ENCODE data around the gene RHCE. TPM values are rescaled to one million over a fixed set of nuclear protein-coding genes. Genes with fewer than 3 reads are reported as not detected.
"Not testable (repeated sequence)": the region's sequence is repeated elsewhere in the genome, so short reads cannot be mapped to it uniquely, and the experiment has no call there.

The RHCE gene
- total RNA-seq, 1 donor from 2014 or later: not detected

DNA sequence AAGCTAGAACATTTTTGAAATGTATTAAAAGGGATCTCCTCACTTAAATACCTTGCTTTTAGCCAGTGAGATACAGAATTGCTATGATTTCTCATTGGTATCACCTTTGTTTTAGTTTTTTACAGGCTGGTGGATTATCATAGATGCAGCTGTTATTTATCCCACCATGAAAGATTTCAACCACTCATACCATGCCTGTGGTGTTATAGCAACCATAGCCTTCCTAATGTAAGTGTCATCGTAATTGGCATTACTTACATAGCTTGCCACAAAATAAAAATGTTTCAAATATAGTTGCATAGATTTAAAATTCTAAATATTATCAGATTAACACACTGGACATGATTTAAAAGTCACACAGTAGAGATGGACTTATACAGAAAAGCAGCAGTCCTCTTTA, 77.8 kb downstream of the RHCE start:
- Mint-ChIP-seq H3K27ac (no peak overlapping the region), H3K27me3 (no peaks in the 10 kb centered on the region), H3K36me3 (ENCODE audit: insufficient read depth) (peaks cover 8% of the 10 kb centered on the region), H3K4me3 (ENCODE audit: low read depth) (no peak overlapping the region), H3K9me3 (ENCODE audit: low read depth) (no peaks in the 10 kb centered on the region), H3K4me1 (ENCODE audit: low read depth) (peaks cover 8% of the 10 kb centered on the region)
- TF ChIP-seq, protein P1, sequence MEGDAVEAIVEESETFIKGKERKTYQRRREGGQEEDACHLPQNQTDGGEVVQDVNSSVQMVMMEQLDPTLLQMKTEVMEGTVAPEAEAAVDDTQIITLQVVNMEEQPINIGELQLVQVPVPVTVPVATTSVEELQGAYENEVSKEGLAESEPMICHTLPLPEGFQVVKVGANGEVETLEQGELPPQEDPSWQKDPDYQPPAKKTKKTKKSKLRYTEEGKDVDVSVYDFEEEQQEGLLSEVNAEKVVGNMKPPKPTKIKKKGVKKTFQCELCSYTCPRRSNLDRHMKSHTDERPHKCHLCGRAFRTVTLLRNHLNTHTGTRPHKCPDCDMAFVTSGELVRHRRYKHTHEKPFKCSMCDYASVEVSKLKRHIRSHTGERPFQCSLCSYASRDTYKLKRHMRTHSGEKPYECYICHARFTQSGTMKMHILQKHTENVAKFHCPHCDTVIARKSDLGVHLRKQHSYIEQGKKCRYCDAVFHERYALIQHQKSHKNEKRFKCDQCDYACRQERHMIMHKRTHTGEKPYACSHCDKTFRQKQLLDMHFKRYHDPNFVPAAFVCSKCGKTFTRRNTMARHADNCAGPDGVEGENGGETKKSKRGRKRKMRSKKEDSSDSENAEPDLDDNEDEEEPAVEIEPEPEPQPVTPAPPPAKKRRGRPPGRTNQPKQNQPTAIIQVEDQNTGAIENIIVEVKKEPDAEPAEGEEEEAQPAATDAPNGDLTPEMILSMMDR (IDR thresholded peaks at IDR 0.05; ENCODE audit: unreplicated experiment): no peak
- DNase-seq (ENCODE audit: low spot score, unreplicated experiment): no peak

DNA sequence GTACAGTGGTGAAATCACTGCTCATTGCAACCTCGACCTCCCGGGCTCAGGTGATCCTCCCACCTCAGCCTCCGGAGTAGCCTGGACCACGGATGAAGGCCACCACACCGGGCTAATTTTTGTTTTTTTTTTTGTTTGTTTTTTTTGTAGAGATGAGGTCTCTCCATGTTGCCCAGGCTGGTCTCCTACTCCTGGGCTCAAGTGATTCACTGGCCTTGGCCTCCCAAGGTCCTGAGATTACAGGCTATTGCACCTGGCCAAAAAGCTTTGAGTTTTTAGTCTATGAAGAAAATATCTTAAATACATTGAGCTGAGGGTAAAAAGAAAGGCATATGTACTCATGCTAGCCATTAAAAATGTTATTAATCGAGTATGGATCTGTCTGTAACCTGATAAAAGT, 78.9 kb downstream of the RHCE start:
- H3K27me3 Mint-ChIP-seq: no peaks in the 10 kb centered on the region
- H3K4me1 Mint-ChIP-seq (ENCODE audit: low read depth): peaks cover 10% of the 10 kb centered on the region
- peaks cover 6% of the 10 kb centered on the region for H3K36me3 Mint-ChIP-seq (ENCODE audit: insufficient read depth)
- DNase-seq (ENCODE audit: low spot score, unreplicated experiment): no peak
- H3K9me3 Mint-ChIP-seq (ENCODE audit: low read depth): no peaks in the 10 kb centered on the region
- peak overlapping the region; percentile 52 for H3K27ac Mint-ChIP-seq
- no peak overlapping the region for H3K4me3 Mint-ChIP-seq (ENCODE audit: low read depth)
- TF ChIP-seq, protein P1 (IDR thresholded peaks at IDR 0.05; ENCODE audit: unreplicated experiment): no peak

DNA sequence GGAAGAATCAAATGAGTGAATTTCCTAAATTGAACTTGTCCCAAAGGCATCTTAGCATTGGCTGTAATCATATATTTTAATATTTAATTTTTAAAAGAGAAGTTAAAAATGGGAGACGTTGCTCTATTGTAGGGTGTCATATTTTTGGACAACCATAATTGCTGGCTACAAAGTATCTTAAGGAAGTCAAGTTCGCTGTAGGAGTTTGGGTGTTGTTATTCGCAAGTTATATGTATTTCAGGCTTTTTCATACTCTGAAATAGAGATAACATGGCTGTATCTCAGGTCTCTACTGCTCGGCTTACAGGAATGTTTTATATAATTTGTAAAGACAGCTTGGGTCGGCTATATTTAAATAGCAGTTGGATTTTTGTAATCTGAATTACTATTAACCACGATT, 81.6 kb downstream of the RHCE start:
- H3K27me3 Mint-ChIP-seq: no peaks in the 10 kb centered on the region
- peak overlapping the region; percentile 95 for H3K27ac Mint-ChIP-seq
- TF ChIP-seq, protein P1 (IDR thresholded peaks at IDR 0.05; ENCODE audit: unreplicated experiment): no peak
- peaks cover 12% of the 10 kb centered on the region for H3K4me1 Mint-ChIP-seq (ENCODE audit: low read depth)
- DNase-seq (ENCODE audit: low spot score, unreplicated experiment): no peak
- H3K36me3 Mint-ChIP-seq (ENCODE audit: insufficient read depth): peaks cover 4% of the 10 kb centered on the region
- H3K9me3 Mint-ChIP-seq (ENCODE audit: low read depth): no peaks in the 10 kb centered on the region
- peak overlapping the region; percentile 90 for H3K4me3 Mint-ChIP-seq (ENCODE audit: low read depth)

DNA sequence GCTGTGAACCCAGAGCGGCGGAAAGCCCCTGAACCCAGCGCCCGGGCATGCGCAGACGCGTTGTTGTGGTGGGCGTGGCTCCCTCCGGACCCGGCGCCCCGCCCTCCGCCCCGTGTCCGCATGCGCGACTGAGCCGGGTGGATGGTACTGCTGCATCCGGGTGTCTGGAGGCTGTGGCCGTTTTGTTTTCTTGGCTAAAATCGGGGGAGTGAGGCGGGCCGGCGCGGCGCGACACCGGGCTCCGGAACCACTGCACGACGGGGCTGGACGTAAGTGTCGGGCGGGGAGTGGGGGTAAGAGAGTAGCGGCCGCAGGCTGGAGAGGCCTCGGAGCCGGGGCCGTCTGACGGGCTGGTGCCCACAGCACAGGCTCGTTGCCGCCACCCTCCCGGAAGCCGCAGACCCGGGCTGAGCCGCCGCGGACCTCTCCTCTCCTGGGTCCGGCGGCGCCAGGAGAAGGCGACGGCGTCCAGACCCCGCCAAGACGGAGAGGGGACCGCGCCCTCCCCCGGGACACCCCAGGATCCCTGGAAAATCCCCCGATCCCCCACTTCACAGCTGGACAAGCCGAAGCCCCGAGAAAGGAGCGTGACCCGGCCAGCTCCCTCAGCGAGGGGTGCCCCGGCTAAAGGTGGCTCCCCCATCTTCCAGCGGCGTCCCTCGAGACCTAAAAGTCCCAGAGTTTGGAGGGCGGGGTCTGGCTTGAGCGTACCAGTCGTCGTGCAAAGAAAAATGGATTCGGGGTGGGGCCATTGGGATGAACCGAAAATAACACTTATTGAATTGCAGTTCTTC, 82.2 kb downstream of the RHCE start, which contains the start of gene TMEM50A:
Gene TMEM50A, plus strand, starts transcription at position 147 of the 794 bp plus-strand sequence. CDS start 2,153 bp downstream, outside the sequence.
- Mint-ChIP-seq H3K4me3 (ENCODE audit: low read depth) (peak within 1 kb of the TSS; percentile 90), H3K27me3 (no peaks in the 10 kb centered on the region)
- TF ChIP-seq, protein P1 (IDR thresholded peaks at IDR 0.05; ENCODE audit: unreplicated experiment): no peak

DNA sequence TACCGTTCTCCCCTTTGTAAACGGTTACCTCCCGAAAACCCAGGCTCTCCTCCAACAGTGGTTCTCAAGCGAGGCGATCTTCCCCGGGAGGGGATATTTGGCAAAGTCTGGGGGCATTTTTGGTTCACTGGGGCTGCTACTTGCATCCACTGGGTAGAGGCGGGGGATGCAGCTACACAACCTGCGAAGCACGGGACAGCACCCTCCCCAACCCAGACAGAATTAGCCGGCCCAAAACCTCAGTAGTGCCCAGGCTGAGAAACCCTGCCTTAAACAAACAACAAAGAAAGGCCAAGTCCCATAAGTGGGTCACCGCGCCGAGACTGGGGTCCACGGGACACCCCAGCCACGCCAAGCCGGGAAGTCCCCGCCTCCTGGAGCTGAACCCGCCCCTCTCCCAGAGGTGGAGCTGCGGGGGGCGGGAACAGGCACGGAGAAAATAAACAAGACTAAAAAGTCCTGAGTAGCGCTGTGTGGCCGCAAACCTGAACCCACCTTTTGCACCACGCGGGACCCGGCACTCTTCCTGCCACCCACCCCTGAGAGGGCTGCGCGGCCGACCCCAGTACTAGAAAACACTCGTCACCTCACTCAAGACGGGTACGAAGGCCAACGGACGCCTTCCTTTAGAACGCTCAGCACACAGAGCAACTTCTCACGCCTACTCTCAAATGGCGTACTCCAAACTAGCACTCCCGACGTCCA, 83.0 kb downstream of the RHCE start:
- not testable (repeated sequence) for H3K27me3 Mint-ChIP-seq; H3K27ac Mint-ChIP-seq; H3K9me3 Mint-ChIP-seq (ENCODE audit: low read depth); H3K36me3 Mint-ChIP-seq (ENCODE audit: insufficient read depth)
- DNase-seq (ENCODE audit: low spot score, unreplicated experiment): peak; percentile 12
- Mint-ChIP-seq H3K4me3 (ENCODE audit: low read depth) (peak overlapping the region; percentile 90), H3K4me1 (ENCODE audit: low read depth) (peaks cover 12% of the 10 kb centered on the region)

More for the DNA sequence above, 82.2 kb downstream of the RHCE start, which contains the start of gene TMEM50A:
- Mint-ChIP-seq H3K4me1 (ENCODE audit: low read depth) (peaks cover 12% of the 10 kb centered on the region), H3K36me3 (ENCODE audit: insufficient read depth) (peaks cover 1% of the 10 kb centered on the region), H3K9me3 (ENCODE audit: low read depth) (no peaks in the 10 kb centered on the region), H3K27ac (peak within 1 kb of the TSS; percentile 95)
- peak; percentile 88 for DNase-seq (ENCODE audit: low spot score, unreplicated experiment)
